Measurements from ENCODE around the gene RAI1. TPM values are rescaled to one million over a fixed set of nuclear protein-coding genes. Genes with fewer than 3 reads are reported as not detected.

Gene RAI1
- total and polyA plus RNA-seq, 2 of the 8 experiments (the other 6 are each of a cell fraction or from before 2014, with no cell fraction given): 0.39 to 1.2 TPM

- Histone ChIP-seq H3K56ac (replicated peaks; ENCODE audit: insufficient read length, low read depth, low read length) (no peak overlapping the region), H3K23ac (ENCODE audit: insufficient read length) (no peak overlapping the region), H3K18ac (ENCODE audit: extremely low read depth, low read length) (no peak overlapping the region; the same call in 1 of the 2 replicates), H3K79me1 (ENCODE audit: low read depth, low read length) (no peaks in the 10 kb centered on the region), H2BK5ac (ENCODE audit: low read depth, low read length) (no peak overlapping the region), H3K4me3 (ENCODE audit: extremely low read depth in 1 of 4, insufficient read depth in 2 of 4, low read depth in 3 of 4, low read length in 4 of 4) (no peak overlapping the region), H2AK5ac (ENCODE audit: low read depth, low read length) (0 out of 2 replicates have a peak overlapping the region, but pooled peaks have one; percentile 65), H3K27ac (ENCODE audit: low read depth, low read length) (no peak overlapping the region), H2AFZ (ENCODE audit: low read length) (no peak overlapping the region), H4K20me1 (replicated peaks in 1 of 2; ENCODE audit: control insufficient read depth in 1 of 2, insufficient read depth in 2 of 2, low read length in 2 of 2) (peaks cover 0 to 1% of the 10 kb centered on the region in 2 experiments), H2BK12ac (ENCODE audit: low read depth, low read length) (no peak overlapping the region), H2BK20ac (ENCODE audit: low read length) (no peak overlapping the region), H3K23me2 (ENCODE audit: low read depth, low read length) (peaks cover 15% of the 10 kb centered on the region; the same call in 1 of the 2 replicates), H3K4me2 (ENCODE audit: insufficient read depth in 1 of 2, low read depth in 2 of 2, low read length in 2 of 2) (no peak overlapping the region), H3K36me3 (ENCODE audit: control insufficient read depth in 2 of 4, insufficient read depth in 4 of 4, low read length in 3 of 4) (no peaks in the 10 kb centered on the region), H4K8ac (ENCODE audit: extremely low read depth, insufficient read depth, low read length) (no peak overlapping the region; the same call in 1 of the 2 replicates), H3K4me1 (replicated peaks in 1 of 4; ENCODE audit: control insufficient read depth in 3 of 4, insufficient read depth in 4 of 4, low read length in 3 of 4) (peaks cover 10 to 24% (median 17%) of the 10 kb centered on the region in 4 experiments), H3K79me2 (ENCODE audit: control insufficient read depth in 1 of 2, insufficient read depth in 2 of 2, low read length in 2 of 2) (no peaks in the 10 kb centered on the region), H3K14ac (ENCODE audit: insufficient read length) (no peak overlapping the region), H3K9me3 (ENCODE audit: insufficient read depth in 2 of 2, low read depth in 1 of 2, low read length in 1 of 2) (no peaks in the 10 kb centered on the region), H2BK120ac (replicated peaks; ENCODE audit: low read depth, low read length) (no peak overlapping the region), H3K27me3 (replicated peaks in 1 of 4; ENCODE audit: control insufficient read depth in 3 of 4, extremely low read depth in 1 of 4, insufficient read depth in 3 of 4, low read length in 3 of 4) (peaks cover 0 to 14% (median 2%) of the 10 kb centered on the region in 4 experiments; a peak in 3 of 7 replicates), H3K4ac (replicated peaks; ENCODE audit: insufficient read length, low read depth, low read length) (no peak overlapping the region), H4K91ac (replicated peaks; ENCODE audit: insufficient read length, low read length) (peak overlapping the region; percentile 42), H3K9ac (replicated peaks in 1 of 4; ENCODE audit: extremely low read depth in 1 of 4, low read depth in 3 of 4, low read length in 3 of 4) (no peak overlapping the region; a peak in 1 of 7 replicates), H4K5ac (ENCODE audit: insufficient read length, low read depth, low read length) (no peak overlapping the region), H2BK15ac (ENCODE audit: low read length) (0 out of 2 replicates have a peak overlapping the region, but pooled peaks have one; percentile 72)
- DNase-seq (ENCODE audit: low read depth in 1 of 2, low spot score in 2 of 2) (no peak), FAIRE-seq (no peak)
- CTCF ChIA-PET (ENCODE audit: partially characterized antibody): interaction anchor here (0.8 to 3.3 kb wide), 13 partner anchors 11 to 99 kb away, joined by 3 to 12 read pairs (median 4); no protein-coding TSS in a partner anchor
- POLR2A ChIA-PET (ENCODE audit: partially characterized antibody): interaction anchor here (0.7 kb wide), 1 partner anchor 14 kb away, joined by 3 read pairs; no protein-coding TSS in a partner anchor
- 75% methylated on average over 16 of the region's 16 CpGs; no CpG with 5 or more reads in 1 of the 2 experiments for WGBS, 2 experiments (ENCODE audit: extremely low coverage in 1 of 2, insufficient coverage in 1 of 2, insufficient read length in 1 of 2, insufficient replicate concordance in 2 of 2, low coverage in 1 of 2, low lambda C conversion rate in 2 of 2, missing lambda C conversion rate in 1 of 2)
- TF ChIP-seq CTCF (IDR thresholded peaks at IDR 0.05; ENCODE audit: control extremely low read depth in 1 of 3, insufficient read depth in 1 of 3, low read depth in 1 of 3, low read length in 3 of 3): no peak
- TF ChIP-seq NANOG (IDR thresholded peaks at IDR 0.05; ENCODE audit: insufficient read depth, low read depth, low read length, poor library complexity, severe bottlenecking): no peak
- TF ChIP-seq RBBP5 (IDR thresholded peaks at IDR 0.05; ENCODE audit: borderline replicate concordance, low read depth, low read length): no peak
- no peak for TF ChIP-seq CBX5 (IDR thresholded peaks at IDR 0.05; ENCODE audit: low read depth, low read length)
- no peak for TF ChIP-seq SP1 (IDR thresholded peaks at IDR 0.05; ENCODE audit: low read depth, low read length)
- TF ChIP-seq RAD21 (IDR thresholded peaks at IDR 0.05 in 1 of 2, conservative IDR thresholded peaks at IDR 0.05 in 1 of 2; ENCODE audit: low read depth in 2 of 2, low read length in 2 of 2): no peak
- no peak for TF ChIP-seq MAFK (IDR thresholded peaks at IDR 0.05; ENCODE audit: low read depth, low read length)
- TF ChIP-seq E2F6 (IDR thresholded peaks at IDR 0.05): no peak
Observed at GRCh38 chr17:17779015-17779611, 97.9 kb downstream of the RAI1 start.

All from H1 (cell line).